HG02938 (cell line): ENCODE results near the gene ROBO1.
"Not testable (repeated sequence)": the region's sequence is repeated elsewhere in the genome, so short reads cannot be mapped to it uniquely, and the experiment has no call there.

ENCODE experiments used
- ATAC-seq: cut with Tn5 transposase; IDR thresholded peaks from one replicate; pipeline ENCODE4 v1.9.1; 2021; ENCODE audit warnings: mild to moderate bottlenecking, moderate library complexity; ENCODE audit not compliant: unreplicated experiment

The ROBO1 gene

DNA sequence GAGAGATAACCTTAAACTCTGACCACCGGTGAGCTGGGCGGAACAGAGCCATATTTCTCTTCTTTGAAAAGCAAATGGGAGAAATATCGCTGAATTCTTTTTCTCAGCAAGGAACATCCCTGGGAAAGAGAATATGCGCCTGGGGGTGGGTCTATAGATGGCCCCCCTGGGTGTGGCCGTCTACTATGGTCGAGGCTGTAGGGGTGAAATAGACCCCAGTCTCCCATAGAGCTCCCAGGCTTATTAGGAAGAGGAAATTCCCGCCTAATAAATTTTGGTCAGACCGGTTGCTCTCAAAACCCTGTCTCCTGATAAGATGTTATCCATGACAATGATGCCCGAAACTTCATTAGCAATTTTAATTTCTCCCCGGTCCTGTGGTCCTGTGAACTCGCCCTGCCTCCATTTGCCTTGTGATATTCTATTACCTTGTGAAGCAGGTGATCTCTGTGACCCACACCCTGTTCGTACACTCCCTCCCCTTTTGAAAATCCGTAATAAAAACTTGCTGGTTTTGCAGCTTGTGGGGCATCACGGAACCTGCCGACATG, 441.9 kb downstream of the ROBO1 start:
- not testable (repeated sequence) for ATAC-seq

- no peak for ATAC-seq
Measured at GRCh38 chr3:79317551-79318518, 450.0 kb downstream of the ROBO1 start.

- ATAC-seq: no peak
Measured at GRCh38 chr3:79314962-79315361, 452.8 kb downstream of the ROBO1 start.

- no peak for ATAC-seq
Measured at GRCh38 chr3:79314544-79314943, 453.3 kb downstream of the ROBO1 start.

DNA sequence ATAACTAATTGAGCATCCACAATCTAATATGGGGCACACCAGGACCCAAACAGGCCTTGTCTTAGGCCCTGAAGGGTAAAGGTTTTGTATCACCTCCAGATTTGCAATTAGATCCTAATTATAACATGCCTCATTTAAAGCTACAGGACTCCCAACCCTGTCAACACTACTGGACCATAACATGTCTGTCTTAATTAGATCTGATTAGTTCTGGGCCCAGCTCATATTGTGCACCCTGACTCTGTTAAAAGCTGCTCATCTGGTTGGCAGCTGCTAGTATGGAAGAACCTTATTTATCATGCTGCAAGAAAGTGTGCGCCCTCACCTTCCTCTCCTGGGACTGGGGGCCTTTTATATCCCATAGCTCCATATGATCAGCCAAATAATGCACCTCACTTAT, 457.8 kb downstream of the ROBO1 start:
- ATAC-seq: no peak

- no peak for ATAC-seq
Measured at GRCh38 chr3:79306934-79307570, 460.7 kb downstream of the ROBO1 start.

- not testable (repeated sequence) for ATAC-seq
Measured at GRCh38 chr3:79299949-79300635, 467.7 kb downstream of the ROBO1 start.

DNA sequence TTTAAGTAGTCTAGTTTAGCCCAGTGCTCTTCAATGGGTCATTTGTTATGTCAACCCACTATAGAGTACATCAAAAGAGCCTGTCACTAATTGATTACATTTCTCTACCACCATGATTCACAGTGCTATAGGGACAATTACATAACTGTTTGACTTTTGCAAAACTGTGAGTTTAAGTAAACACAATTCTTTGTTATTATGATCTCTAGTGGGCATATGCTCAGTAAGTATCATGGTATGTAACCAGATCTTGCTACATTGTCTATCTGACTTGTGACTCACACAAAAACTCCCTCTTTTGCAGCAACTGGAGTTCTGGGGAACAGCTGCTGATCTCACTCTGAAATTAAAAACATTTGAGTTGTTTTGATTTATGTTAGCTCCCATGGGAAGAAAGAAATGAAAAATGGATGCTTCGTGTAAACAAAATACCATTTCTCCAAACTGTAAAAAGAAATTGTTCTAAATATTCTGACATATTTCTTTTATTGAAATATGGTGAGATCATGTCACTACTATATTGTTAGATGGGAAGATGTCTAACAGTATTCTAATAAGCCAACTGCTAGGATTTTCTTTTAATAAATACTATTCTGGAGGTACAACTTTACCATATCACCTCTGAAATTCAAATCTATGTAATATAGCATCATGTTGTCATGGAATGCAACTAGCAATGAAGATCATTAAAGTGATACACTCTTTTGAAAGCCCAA, 470.4 kb downstream of the ROBO1 start:
- no peak for ATAC-seq

GRCh38 chr3:79286882-79287281, 480.9 kb downstream of the ROBO1 start:
- ATAC-seq: no peak

DNA sequence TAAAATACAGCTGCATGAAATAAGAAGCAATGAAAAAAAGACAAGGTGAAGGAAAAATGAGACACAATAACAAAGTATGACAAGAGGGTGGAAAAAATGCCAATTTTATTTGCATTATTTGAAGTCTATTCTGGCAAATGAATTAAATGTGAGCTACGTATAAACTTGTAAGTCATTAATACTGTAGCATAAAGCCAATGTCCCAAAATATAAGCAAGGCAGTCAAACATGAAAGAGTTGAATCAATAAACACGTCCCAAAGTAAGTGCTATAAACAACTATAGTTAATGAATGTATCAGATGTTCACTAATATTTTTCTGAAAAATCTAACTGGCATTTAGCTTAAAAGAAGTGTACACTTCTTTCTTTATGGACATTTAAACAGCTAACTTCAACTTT, 481.9 kb downstream of the ROBO1 start:
- no peak for ATAC-seq

- ATAC-seq: no peak
Measured at GRCh38 chr3:79285380-79285779, 482.4 kb downstream of the ROBO1 start.

DNA sequence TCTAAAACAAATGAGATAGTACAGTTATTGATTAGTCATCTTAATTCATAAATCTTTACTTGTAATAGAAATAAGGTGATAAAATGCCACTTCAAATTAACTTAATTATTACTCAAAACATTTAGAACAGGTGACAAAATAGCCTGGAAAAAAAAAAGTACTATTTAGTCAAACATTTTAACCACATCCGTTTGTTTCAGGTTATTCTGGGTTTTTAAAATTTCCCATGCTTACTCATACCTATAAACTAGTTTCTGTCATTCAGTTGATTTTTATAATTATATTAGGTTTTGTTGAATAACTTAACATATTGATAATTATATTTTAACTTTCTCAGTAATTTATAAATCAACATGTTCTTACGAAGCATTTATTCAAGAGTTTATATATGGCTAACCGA, 483.0 kb downstream of the ROBO1 start:
- ATAC-seq: no peak

DNA sequence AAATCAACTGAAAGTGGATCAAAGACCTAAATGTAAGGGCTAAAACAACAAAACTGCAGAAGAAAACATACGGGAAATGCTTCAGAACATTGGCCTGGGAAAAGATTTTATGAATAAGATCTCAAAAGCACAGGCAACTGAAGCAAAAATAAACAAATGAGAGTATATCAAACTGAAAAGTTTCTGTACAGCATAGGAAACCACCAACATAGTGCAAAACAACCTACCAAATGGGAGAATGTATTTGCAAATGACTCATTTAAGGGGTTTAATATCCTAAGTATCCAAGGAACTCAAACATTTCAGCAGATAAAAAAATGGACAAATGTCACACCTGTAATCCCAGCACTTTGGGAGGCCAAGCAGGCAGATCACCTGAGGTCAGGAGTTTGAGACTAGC, 489.1 kb downstream of the ROBO1 start:
- ATAC-seq: no peak

DNA sequence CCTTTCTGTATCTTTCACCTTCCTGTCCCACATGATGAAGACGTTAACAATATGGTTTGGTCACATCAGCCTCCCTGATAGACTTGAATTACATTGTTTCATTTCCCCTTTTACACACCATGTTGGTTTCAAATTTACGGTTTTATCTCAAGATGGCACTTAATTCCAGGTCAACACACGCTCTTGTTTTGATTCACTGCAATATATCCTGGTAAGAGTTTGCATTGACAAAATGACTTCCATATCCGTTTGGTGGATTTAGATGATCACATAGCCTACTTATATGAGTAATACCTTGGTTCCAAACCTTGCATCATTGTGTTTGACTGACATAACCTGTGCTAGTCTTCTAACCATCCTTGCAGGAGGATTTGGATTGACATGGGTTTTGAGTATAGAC, 499.4 kb downstream of the ROBO1 start:
- ATAC-seq: no peak

GRCh38 chr3:79264892-79265291, 502.9 kb downstream of the ROBO1 start:
- ATAC-seq: no peak

DNA sequence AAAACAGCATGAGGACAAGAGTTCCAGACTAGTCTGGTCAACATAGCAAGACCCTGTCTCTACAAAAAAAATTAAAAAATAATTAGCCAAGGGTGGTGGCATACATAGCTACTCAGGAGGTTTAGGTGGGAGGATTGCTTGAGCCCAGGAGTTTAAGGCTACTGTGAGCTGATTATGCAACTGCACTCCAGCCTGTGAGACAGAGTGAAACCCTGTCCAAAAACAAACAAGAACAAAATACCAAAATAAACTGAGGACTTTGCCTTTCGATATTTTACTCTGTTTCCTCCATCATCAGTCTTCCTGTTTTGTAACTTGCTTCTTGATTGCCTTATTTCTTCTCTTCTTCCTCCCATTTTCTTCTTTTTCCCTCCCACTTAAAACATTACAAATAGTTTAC, 504.4 kb downstream of the ROBO1 start:
- no peak for ATAC-seq

DNA sequence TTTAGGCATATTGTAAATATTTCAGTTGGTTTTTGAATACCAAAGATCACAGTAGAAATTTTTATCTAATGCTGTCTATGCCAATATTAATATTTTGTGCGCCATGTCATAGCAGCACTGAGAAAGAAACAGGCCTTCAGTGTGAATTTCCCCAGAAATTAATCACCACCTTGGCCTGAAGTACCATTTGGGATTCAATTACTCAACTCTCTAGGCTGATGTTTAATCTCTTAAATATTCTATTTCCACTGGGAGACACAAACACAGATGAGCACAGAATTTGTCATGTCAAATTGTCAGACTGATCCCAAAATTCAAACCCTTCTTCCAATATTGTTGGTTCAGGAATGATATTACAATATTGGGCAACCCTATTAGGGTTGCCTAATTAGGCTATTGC, 509.3 kb downstream of the ROBO1 start:
- ATAC-seq: no peak

DNA sequence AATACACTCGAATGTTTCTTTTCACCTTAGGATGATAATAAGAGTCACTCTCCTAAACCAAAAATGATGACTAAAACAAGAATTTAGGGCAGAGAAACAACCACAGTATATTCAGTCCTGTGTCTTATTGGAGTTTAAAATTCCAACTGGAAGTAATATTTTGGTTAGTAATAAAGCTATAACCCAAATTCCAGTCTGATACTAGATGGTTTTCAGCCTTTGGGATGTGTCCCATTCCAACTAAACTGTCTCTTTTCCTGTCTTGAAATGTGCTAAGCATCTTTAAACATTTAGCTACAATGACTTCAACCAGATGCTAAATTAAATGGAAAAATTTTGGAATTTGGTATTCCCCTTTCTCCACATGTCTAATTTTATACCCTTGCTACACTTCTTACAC, 510.0 kb downstream of the ROBO1 start:
- no peak for ATAC-seq

DNA sequence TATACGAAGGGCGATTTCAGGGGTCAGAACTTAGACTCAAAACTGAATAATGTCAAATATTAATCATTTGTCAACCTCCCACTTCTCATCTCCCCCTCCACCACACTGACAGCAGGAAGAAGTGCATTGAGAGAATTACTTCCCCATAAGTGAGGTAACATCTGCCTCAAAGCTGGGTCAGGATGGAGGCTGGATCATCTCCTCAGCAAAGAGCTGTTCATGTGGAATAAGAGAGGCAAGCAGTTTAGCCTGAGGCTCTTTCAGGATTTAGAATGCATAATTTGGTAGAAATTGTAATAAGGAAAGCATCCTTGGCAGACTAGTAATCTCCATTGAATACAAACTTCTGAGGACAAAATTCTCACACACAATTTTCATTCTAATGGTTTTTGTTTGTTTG, 512.1 kb downstream of the ROBO1 start:
- ATAC-seq: no peak

DNA sequence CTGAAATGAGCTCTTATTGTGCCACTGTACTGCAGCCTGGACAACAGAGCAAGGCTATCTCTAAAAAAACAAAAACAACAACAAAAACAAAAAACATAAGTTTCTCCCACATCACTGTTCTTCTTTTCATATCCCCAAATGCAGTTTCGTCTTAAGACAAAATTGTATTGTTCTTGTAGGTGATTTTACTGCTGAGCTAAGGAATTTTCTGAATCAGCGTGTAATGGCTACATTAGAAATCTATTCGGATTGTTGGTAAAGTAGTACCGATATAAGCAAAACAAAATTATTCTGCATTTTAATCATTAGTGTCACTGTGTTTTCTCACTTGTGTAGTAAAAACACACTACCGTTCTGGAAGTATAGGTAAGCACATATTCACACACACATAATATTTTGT, 512.5 kb downstream of the ROBO1 start:
- ATAC-seq: no peak

DNA sequence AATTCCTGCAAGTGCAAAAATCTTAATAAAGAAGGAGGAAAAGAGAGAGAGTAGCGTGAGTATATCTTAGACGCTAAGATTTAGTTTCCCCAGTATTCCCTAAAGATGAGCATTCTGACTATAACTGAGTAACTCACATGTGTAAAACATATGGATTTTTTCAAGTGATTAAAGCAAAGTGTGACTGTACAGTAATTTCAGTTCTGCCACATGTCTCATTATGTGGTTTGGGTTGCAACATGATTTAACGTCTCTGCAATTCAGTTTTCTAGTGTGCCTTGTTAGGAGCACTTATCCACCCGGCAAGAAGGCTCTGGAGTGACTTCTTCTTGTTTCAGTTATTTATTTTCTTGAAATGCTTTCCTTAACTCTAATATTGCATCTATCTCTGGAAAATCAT, 514.1 kb downstream of the ROBO1 start:
- ATAC-seq: no peak
